Stimulated activated memory B cell treated with anti-CD40 and anti-IgM and Interleukin-4, amounts not matched to agents 10 μg/mL and 1 μg/mL and 100 μg/mL, for 72 hours (primary cell): ENCODE results near the gene CBX5.
A peak's percentile ranks its signal among the peaks of the same experiment; 100 is the strongest.
"Not testable (repeated sequence)": the region's sequence is repeated elsewhere in the genome, so short reads cannot be mapped to it uniquely, and the experiment has no call there.

Experiments used
- ATAC-seq: fragments of 150-1000 bp; cut with Tn5 transposase; 2 replicates; pipeline ENCODE4 v1.10.0; 2021
- H3K27ac Mint-ChIP-seq: one replicate; pipeline ENCODE4 v1.8.0; 2022; ENCODE audit warnings: mild to moderate bottlenecking, mixed read lengths
- H3K27me3 Mint-ChIP-seq: one replicate; pipeline ENCODE4 v1.8.0; 2022; ENCODE audit warnings: mixed read lengths
- H3K36me3 Mint-ChIP-seq: one replicate; pipeline ENCODE4 v1.8.0; 2022; ENCODE audit warnings: mixed read lengths
- H3K4me1 Mint-ChIP-seq: one replicate; pipeline ENCODE4 v1.8.0; 2022; ENCODE audit warnings: mixed read lengths
- H3K4me3 Mint-ChIP-seq: one replicate; pipeline ENCODE4 v1.8.0; 2022; ENCODE audit warnings: mild to moderate bottlenecking, moderate library complexity, mixed read lengths
- H3K9me3 Mint-ChIP-seq: one replicate; pipeline ENCODE4 v1.8.0; 2022; ENCODE audit warnings: mixed read lengths

CBX5 gene

DNA sequence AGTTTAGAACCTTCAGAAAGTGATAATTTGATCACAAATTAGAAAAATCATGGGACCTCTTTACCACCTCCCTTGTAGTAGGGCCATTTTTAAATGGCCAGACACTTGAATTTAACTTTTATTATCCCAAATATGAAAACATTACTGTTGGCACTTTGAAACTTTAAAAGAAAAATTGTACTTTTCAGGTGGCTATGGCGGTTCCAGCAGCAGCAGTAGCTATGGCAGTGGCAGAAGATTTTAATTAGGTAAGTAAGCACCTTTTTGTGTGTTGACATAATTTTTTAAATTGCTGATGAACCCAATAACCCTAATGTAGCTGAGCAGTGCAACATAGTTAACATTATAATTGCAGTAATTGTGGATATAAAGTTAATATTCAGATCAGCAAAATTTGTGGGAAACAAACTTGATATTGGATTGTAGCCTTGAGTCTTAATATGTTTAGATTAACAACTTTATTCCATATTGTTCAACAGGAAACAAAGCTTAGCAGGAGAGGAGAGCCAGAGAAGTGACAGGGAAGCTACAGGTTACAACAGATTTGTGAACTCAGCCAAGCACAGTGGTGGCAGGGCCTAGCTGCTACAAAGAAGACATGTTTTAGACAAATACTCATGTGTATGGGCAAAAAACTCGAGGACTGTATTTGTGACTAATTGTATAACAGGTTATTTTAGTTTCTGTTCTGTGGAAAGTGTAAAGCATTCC lies 4.3 kb upstream of the CBX5 start:
- H3K4me3 Mint-ChIP-seq, H3K27me3 Mint-ChIP-seq, ATAC-seq, H3K9me3 Mint-ChIP-seq, H3K27ac Mint-ChIP-seq: not testable (repeated sequence)
- peaks cover 60% of the 10 kb centered on the region for H3K4me1 Mint-ChIP-seq
- H3K36me3 Mint-ChIP-seq, result peaks cover 26% of the 10 kb centered on the region

- H3K9me3 Mint-ChIP-seq, result no peaks in the 10 kb centered on the region
- no peaks in the 10 kb centered on the region for H3K27me3 Mint-ChIP-seq
- no peak overlapping the region for H3K27ac Mint-ChIP-seq
- peaks cover 57% of the 10 kb centered on the region for H3K4me1 Mint-ChIP-seq
- peaks cover 26% of the 10 kb centered on the region for H3K36me3 Mint-ChIP-seq
- no peak for ATAC-seq
- H3K4me3 Mint-ChIP-seq, result no peak overlapping the region
These were observed 3.1 kb upstream of the CBX5 start for GRCh38 chr12:54282949-54283593.

- not testable (repeated sequence) for H3K9me3 Mint-ChIP-seq, ATAC-seq, H3K4me3 Mint-ChIP-seq, H3K27me3 Mint-ChIP-seq, H3K27ac Mint-ChIP-seq
- Mint-ChIP-seq H3K36me3 (peaks cover 14% of the 10 kb centered on the region), H3K4me1 (peaks cover 57% of the 10 kb centered on the region)
These were observed 1.8 kb upstream of the CBX5 start for GRCh38 chr12:54281694-54282093.

- H3K4me1 Mint-ChIP-seq, result peaks cover 58% of the 10 kb centered on the region
- not testable (repeated sequence) for H3K9me3 Mint-ChIP-seq, H3K36me3 Mint-ChIP-seq, ATAC-seq, H3K27me3 Mint-ChIP-seq, H3K4me3 Mint-ChIP-seq, H3K27ac Mint-ChIP-seq
These were observed 1.3 kb upstream of the CBX5 start for GRCh38 chr12:54281261-54281638.

- H3K4me3 Mint-ChIP-seq, result no peak within 1 kb of the TSS
- peaks cover 4% of the 10 kb centered on the region for H3K36me3 Mint-ChIP-seq
- peaks cover 56% of the 10 kb centered on the region for H3K4me1 Mint-ChIP-seq
- H3K9me3 Mint-ChIP-seq, result no peaks in the 10 kb centered on the region
- no peak within 1 kb of the TSS for H3K27ac Mint-ChIP-seq
- H3K27me3 Mint-ChIP-seq, result no peaks in the 10 kb centered on the region
- ATAC-seq, result peak; percentile 98
These were observed 742 bp upstream of the CBX5 start, which contains the start of gene HNRNPA1 for GRCh38 chr12:54280468-54281260. TSS of gene HNRNPA1 (plus strand) at chr12:54280726. CDS start at chr12:54280808, 82 bp downstream.

GRCh38 chr12:54279227-54279631 lies 693 bp downstream of the CBX5 start:
- no peaks in the 10 kb centered on the region for H3K36me3 Mint-ChIP-seq
- H3K27me3 Mint-ChIP-seq, result no peaks in the 10 kb centered on the region

GRCh38 chr12:54277823-54278276 lies 2.1 kb downstream of the CBX5 start:
- H3K36me3 Mint-ChIP-seq, result peaks cover 9% of the 10 kb centered on the region
- H3K9me3 Mint-ChIP-seq, result no peaks in the 10 kb centered on the region
- H3K4me1 Mint-ChIP-seq, result peaks cover 44% of the 10 kb centered on the region
- no peaks in the 10 kb centered on the region for H3K27me3 Mint-ChIP-seq
- no peak overlapping the region for H3K27ac Mint-ChIP-seq
- no peak overlapping the region for H3K4me3 Mint-ChIP-seq
- no peak for ATAC-seq

More at GRCh38 chr12:54279227-54279631, 693 bp downstream of the CBX5 start:
- ATAC-seq, result no peak
- H3K4me1 Mint-ChIP-seq, result peaks cover 56% of the 10 kb centered on the region
- no peaks in the 10 kb centered on the region for H3K9me3 Mint-ChIP-seq
- no peak overlapping the region for H3K4me3 Mint-ChIP-seq
- no peak overlapping the region for H3K27ac Mint-ChIP-seq

DNA sequence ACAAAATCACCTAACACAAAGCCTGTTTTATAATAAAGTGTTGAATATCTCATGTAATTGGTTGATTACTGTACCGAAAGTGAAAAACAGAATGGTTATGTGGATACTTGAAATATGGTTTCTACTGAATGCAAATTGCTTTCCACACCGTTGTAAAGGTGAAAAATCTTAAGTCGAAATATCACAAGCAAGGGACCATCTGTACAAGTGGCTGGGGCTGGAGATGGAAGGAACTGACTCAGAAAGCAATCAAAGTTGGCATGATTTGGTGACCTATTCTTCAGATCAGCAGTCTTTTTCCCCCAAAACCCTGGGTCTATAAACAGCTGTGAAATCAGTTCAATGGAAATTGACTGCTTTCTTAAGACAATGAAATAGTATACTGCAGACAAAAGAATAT lies 3.6 kb downstream of the CBX5 start:
- Mint-ChIP-seq H3K4me1 (peaks cover 29% of the 10 kb centered on the region), H3K27me3 (no peaks in the 10 kb centered on the region)

DNA sequence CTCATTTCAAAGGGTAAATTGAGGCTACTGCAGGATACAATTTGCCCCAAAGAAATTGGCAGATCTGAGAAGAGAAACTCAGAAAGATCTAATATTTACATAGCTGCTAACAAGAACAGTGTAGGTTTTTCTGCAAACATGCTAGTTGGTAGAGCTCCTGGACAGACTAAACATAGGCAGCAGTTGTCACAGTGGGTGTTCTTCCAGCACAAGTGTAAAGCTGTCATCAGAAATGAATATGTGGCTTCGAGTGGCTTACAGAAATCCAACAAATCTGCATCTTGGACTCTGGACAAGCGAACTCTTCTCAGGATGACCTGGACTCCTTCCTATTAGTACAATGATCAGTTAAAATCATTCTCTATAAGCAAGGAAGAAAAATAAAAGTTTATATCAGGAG lies 5.9 kb downstream of the CBX5 start:
- peaks cover 9% of the 10 kb centered on the region for H3K36me3 Mint-ChIP-seq
- peaks cover 28% of the 10 kb centered on the region for H3K4me1 Mint-ChIP-seq
- H3K27ac Mint-ChIP-seq, result no peak overlapping the region
- ATAC-seq, result no peak
- H3K9me3 Mint-ChIP-seq, result no peaks in the 10 kb centered on the region
- no peaks in the 10 kb centered on the region for H3K27me3 Mint-ChIP-seq
- no peak overlapping the region for H3K4me3 Mint-ChIP-seq

More for the DNA sequence above, 3.6 kb downstream of the CBX5 start:
- Mint-ChIP-seq H3K27ac (no peak overlapping the region), H3K9me3 (no peaks in the 10 kb centered on the region), H3K4me3 (no peak overlapping the region), H3K36me3 (peaks cover 9% of the 10 kb centered on the region)
- no peak for ATAC-seq

DNA sequence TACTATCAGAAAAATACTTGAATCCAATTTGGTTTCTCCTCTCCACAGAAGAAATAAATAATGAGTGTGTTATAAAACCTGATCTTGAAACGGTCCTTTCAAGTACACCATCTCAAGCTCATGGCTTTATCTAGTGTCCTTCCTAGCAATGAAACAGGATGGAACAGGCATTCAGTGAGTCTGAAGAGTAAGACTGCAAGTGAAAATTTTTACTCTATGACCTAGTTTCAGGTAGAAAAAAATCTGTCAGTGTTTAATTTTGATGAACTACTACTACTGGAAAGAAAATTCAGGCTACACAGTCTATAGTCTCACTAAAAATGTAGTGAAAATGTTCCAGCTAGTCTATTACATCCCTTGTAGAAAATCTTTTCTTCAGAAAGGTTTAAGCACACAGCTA lies 7.7 kb downstream of the CBX5 start:
- Mint-ChIP-seq H3K9me3 (no peaks in the 10 kb centered on the region), H3K4me3 (no peak overlapping the region), H3K36me3 (peaks cover 9% of the 10 kb centered on the region), H3K27me3 (no peaks in the 10 kb centered on the region), H3K27ac (no peak overlapping the region), H3K4me1 (peaks cover 16% of the 10 kb centered on the region)
- ATAC-seq, result no peak

- H3K9me3 Mint-ChIP-seq, result no peaks in the 10 kb centered on the region
- H3K27me3 Mint-ChIP-seq, result no peaks in the 10 kb centered on the region
- peaks cover 9% of the 10 kb centered on the region for H3K4me1 Mint-ChIP-seq
- peaks cover 13% of the 10 kb centered on the region for H3K36me3 Mint-ChIP-seq
- no peak overlapping the region for H3K27ac Mint-ChIP-seq
- H3K4me3 Mint-ChIP-seq, result no peak overlapping the region
- no peak for ATAC-seq
These were observed 9.6 kb downstream of the CBX5 start for GRCh38 chr12:54270345-54270744.

- no peak for ATAC-seq
- Mint-ChIP-seq H3K27ac (no peak overlapping the region), H3K4me1 (peaks cover 9% of the 10 kb centered on the region), H3K9me3 (no peaks in the 10 kb centered on the region), H3K4me3 (no peak overlapping the region), H3K27me3 (no peaks in the 10 kb centered on the region), H3K36me3 (peaks cover 6% of the 10 kb centered on the region)
These were observed 13.1 kb downstream of the CBX5 start for GRCh38 chr12:54266852-54267251.

DNA sequence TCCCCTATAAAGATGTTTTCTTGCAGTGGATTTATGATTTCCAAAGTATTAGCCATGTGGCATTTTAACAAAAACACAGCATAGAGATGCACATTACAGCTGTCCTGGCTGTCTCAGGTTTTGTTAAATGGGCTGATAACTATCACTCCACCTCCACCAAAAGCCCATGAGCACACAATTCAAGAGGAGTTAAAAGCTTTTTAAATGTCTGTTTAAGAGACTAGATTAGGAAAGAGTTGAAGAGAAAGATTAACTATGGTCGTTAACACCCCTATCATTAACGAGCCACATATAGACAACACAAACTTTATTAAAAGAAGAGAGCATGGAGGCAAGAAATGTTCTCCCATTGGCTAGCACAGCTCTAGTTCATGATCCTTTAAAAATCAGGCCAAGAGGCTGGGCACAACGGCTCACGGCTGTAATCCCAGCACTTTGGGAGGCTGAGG lies 14.5 kb downstream of the CBX5 start:
- no peak for ATAC-seq
- no peaks in the 10 kb centered on the region for H3K27me3 Mint-ChIP-seq
- peaks cover 6% of the 10 kb centered on the region for H3K36me3 Mint-ChIP-seq
- peaks cover 11% of the 10 kb centered on the region for H3K4me1 Mint-ChIP-seq
- no peak overlapping the region for H3K4me3 Mint-ChIP-seq
- no peaks in the 10 kb centered on the region for H3K9me3 Mint-ChIP-seq
- H3K27ac Mint-ChIP-seq, result no peak overlapping the region

GRCh38 chr12:54262403-54262925 lies 17.5 kb downstream of the CBX5 start:
- Mint-ChIP-seq H3K27me3 (no peaks in the 10 kb centered on the region), H3K4me3 (no peak overlapping the region), H3K27ac (no peak overlapping the region), H3K4me1 (peaks cover 23% of the 10 kb centered on the region), H3K9me3 (no peaks in the 10 kb centered on the region), H3K36me3 (peaks cover 6% of the 10 kb centered on the region)
- ATAC-seq, result no peak

DNA sequence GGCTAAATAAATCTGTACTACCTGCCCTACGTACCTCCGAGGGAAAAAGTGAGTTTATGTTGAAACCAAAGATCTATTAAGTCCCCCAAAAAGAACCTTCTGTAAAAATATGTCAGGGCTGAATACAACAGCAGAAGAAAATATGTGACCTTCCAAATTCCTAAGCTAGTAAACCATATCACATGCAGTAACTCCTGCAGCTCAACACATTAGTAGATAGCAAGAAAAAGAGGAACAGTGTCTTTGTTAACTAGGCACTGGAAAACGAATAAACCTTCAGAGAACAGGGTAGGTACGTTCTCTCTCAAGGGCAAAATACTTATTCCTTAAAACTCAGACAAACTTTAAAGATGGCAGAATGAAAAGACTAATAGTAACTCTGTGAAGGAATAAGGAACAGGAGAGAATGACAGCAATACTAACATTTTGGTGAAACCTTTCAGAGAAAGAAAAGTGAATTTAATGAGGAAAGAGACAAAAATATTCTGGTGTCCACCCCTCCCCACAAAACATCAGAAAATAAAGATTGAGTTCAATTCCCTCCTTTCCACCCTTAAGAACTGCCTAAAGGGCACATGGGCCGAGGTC lies 18.0 kb downstream of the CBX5 start:
- Mint-ChIP-seq H3K4me3 (no peak overlapping the region), H3K4me1 (peaks cover 23% of the 10 kb centered on the region), H3K27ac (no peak overlapping the region), H3K27me3 (no peaks in the 10 kb centered on the region), H3K36me3 (peaks cover 9% of the 10 kb centered on the region), H3K9me3 (no peaks in the 10 kb centered on the region)
- ATAC-seq, result no peak
